Neural cell (in vitro differentiated cells): ENCODE results near the gene ZNF705A.
"Not testable (repeated sequence)": the region's sequence is repeated elsewhere in the genome, so short reads cannot be mapped to it uniquely, and the experiment has no call there.

Experiments used
- CTCF ChIP-seq: fragments of 450-650 bp; IDR thresholded peaks from 2 replicates; pipeline ENCODE4 v1.5.1; 2014; ENCODE audit warnings: antibody characterized with exemption, mild to moderate bottlenecking, moderate library complexity; ENCODE audit not compliant: poor library complexity, severe bottlenecking
- EP300 ChIP-seq: fragments of 450-650 bp; conservative IDR thresholded peaks from 2 replicates; pipeline ENCODE4 v1.6.1; 2014; ENCODE audit warnings: antibody characterized with exemption, mild to moderate bottlenecking, moderate library complexity; ENCODE audit not compliant: poor library complexity, severe bottlenecking
- EZH2 ChIP-seq: fragments of 200-600, 300-800 bp; shearing (Covaris generic), sonication (generic); IDR thresholded peaks from 2 replicates; pipeline ENCODE4 v1.6.1; 2014; ENCODE audit warnings: antibody characterized with exemption, low read length, borderline replicate concordance, mild to moderate bottlenecking; ENCODE audit not compliant: insufficient read depth, poor library complexity, severe bottlenecking
- POLR2AphosphoS5 ChIP-seq: IDR thresholded peaks from 2 replicates; pipeline ENCODE4 v1.6.1; 2012
- RAD21 ChIP-seq: fragments of 450-650 bp; conservative IDR thresholded peaks from 2 replicates; pipeline ENCODE4 v1.6.1; 2014; ENCODE audit warnings: antibody characterized with exemption, mild to moderate bottlenecking, moderate library complexity
- REST ChIP-seq: IDR thresholded peaks from 2 replicates; pipeline ENCODE4 v1.6.1; 2012; ENCODE audit warnings: borderline replicate concordance
- SMC3 ChIP-seq: fragments of 450-650 bp; conservative IDR thresholded peaks from 2 replicates; pipeline ENCODE4 v1.6.1; 2014; ENCODE audit warnings: antibody characterized with exemption, mild to moderate bottlenecking, moderate library complexity; ENCODE audit not compliant: poor library complexity
- TAF1 ChIP-seq: IDR thresholded peaks from 2 replicates; pipeline ENCODE4 v1.6.1; 2012; ENCODE audit warnings: low read depth

- not testable (repeated sequence) for TF ChIP-seq CTCF, EZH2, REST, POLR2AphosphoS5, EP300, TAF1, RAD21, SMC3
Observed at GRCh38 chr12:8141647-8142046, 15.2 kb upstream of the ZNF705A start.
